ENCODE measurements around the gene F13A1. TPM values are rescaled to one million over a fixed set of nuclear protein-coding genes. Genes with fewer than 3 reads are reported as not detected.

The F13A1 gene
- polyA plus RNA-seq, 1 donor = 54.5 TPM

GRCh38 chr6:6243846-6244245, 76.6 kb downstream of the F13A1 start:
- DNase-seq = no peak

- DNase-seq = peak; percentile 27
Observed at GRCh38 chr6:6239598-6240581, 80.6 kb downstream of the F13A1 start.

- DNase-seq = no peak
Observed at GRCh38 chr6:6236730-6237469, 83.6 kb downstream of the F13A1 start.

GRCh38 chr6:6235786-6236185, 84.7 kb downstream of the F13A1 start:
- DNase-seq = no peak

- DNase-seq = no peak
Observed at GRCh38 chr6:6234963-6235362, 85.5 kb downstream of the F13A1 start.

GRCh38 chr6:6230286-6230685, 90.2 kb downstream of the F13A1 start:
- no peak for DNase-seq

- DNase-seq = no peak
Observed at GRCh38 chr6:6227896-6228295, 92.6 kb downstream of the F13A1 start.

GRCh38 chr6:6225885-6226529, 94.5 kb downstream of the F13A1 start:
- DNase-seq = no peak

- DNase-seq = no peak
Observed at GRCh38 chr6:6224933-6225486, 95.5 kb downstream of the F13A1 start.

GRCh38 chr6:6221787-6222535, 98.5 kb downstream of the F13A1 start:
- DNase-seq = no peak

GRCh38 chr6:6220718-6221117, 99.7 kb downstream of the F13A1 start:
- no peak for DNase-seq

GRCh38 chr6:6219716-6220115, 100.7 kb downstream of the F13A1 start:
- no peak for DNase-seq

- DNase-seq = no peak
Observed at GRCh38 chr6:6218759-6219085, 101.7 kb downstream of the F13A1 start.

GRCh38 chr6:6217855-6218758, 102.4 kb downstream of the F13A1 start:
- no peak for DNase-seq

- no peak for DNase-seq
Observed at GRCh38 chr6:6210994-6211393, 109.5 kb downstream of the F13A1 start.

- no peak for DNase-seq
Observed at GRCh38 chr6:6202886-6203285, 117.6 kb downstream of the F13A1 start.

- no peak for DNase-seq
Observed at GRCh38 chr6:6201200-6201599, 119.3 kb downstream of the F13A1 start.

GRCh38 chr6:6199678-6200077, 120.8 kb downstream of the F13A1 start:
- no peak for DNase-seq

GRCh38 chr6:6196762-6197161, 123.7 kb downstream of the F13A1 start:
- DNase-seq = no peak

GRCh38 chr6:6195080-6195479, 125.4 kb downstream of the F13A1 start:
- DNase-seq = no peak

GRCh38 chr6:6193221-6193745, 127.2 kb downstream of the F13A1 start:
- DNase-seq = no peak

Data from hindlimb muscle (tissue), 1 donor.